Thyroid gland (tissue), 4 donors: ENCODE measurements around the gene GRIK4.

ENCODE experiments used
- CTCF ChIP-seq, 6 experiments: fragments of 200-600 bp in 3 of 6; fragments of 450-650 bp in 3 of 6; sonication (generic) in 3 of 6; IDR thresholded peaks; one replicate each; pipeline ENCODE4 v1.5.1; 2016 to 2019; ENCODE audit warnings: antibody characterized with exemption in 6 of 6, mild to moderate bottlenecking in 2 of 6, inconsistent platforms in 1 of 6, moderate library complexity in 1 of 6
- POLR2A ChIP-seq, 2 donors: fragments of 450-650 bp; IDR thresholded peaks; one replicate each; pipeline ENCODE4 v1.6.1; 2017; ENCODE audit warnings: antibody characterized with exemption in 2 of 2, mild to moderate bottlenecking in 2 of 2, moderate library complexity in 1 of 2

GRCh38 chr11:121037016-121037415, 525.5 kb downstream of the GRIK4 start:
- TF ChIP-seq CTCF (IDR thresholded peaks at IDR 0.05) (no peak), POLR2A (IDR thresholded peaks at IDR 0.05) (no peak)
